Measurements from ENCODE around the gene PDZK1.

GRCh38 chr1:145720556-145720877, 13.3 kb upstream of the PDZK1 start:
- no peak for TF ChIP-seq CTCF (IDR thresholded peaks at IDR 0.05)
- TF ChIP-seq POLR2A (IDR thresholded peaks at IDR 0.05) = no peak
- no peak for TF ChIP-seq POLR2AphosphoS5 (IDR thresholded peaks at IDR 0.05)
